H9 (cell line): ENCODE data around the gene SIRT6. TPM values are rescaled to one million over a fixed set of nuclear protein-coding genes. Genes with fewer than 3 reads are reported as not detected.

ENCODE experiments used
- DNase-seq: peaks from one replicate; pipeline ENCODE4 v3.0.0-alpha.2; 2017
- H2AFZ ChIP-seq: one replicate; pipeline ENCODE4 v1.6.1; 2013; ENCODE audit warnings: mild to moderate bottlenecking, low read length, control low read depth, moderate library complexity
- H2AK5ac ChIP-seq: 2 replicates; pipeline ENCODE4 v1.6.1; 2013; ENCODE audit warnings: low read length, control low read depth, mixed read lengths; ENCODE audit not compliant: insufficient read length
- H2BK120ac ChIP-seq: one replicate; pipeline ENCODE4 v1.6.1; 2013; ENCODE audit warnings: low read depth, mild to moderate bottlenecking, low read length, control low read depth, inconsistent platforms; ENCODE audit not compliant: poor library complexity, severe bottlenecking
- H2BK12ac ChIP-seq: 2 replicates; pipeline ENCODE4 v1.6.1; 2013; ENCODE audit warnings: low read length, control low read depth, mixed read lengths, low read depth; ENCODE audit not compliant: insufficient read length
- H2BK15ac ChIP-seq: 2 replicates; pipeline ENCODE4 v1.6.1; 2013; ENCODE audit warnings: low read depth, low read length, control low read depth
- H2BK20ac ChIP-seq: one replicate; pipeline ENCODE4 v1.6.1; 2013; ENCODE audit warnings: low read depth, mild to moderate bottlenecking, low read length, control low read depth, inconsistent platforms; ENCODE audit not compliant: poor library complexity, severe bottlenecking
- H2BK5ac ChIP-seq: 2 replicates; pipeline ENCODE4 v1.6.1; 2013; ENCODE audit warnings: low read length, control low read depth, mixed read lengths; ENCODE audit not compliant: insufficient read length
- H3K14ac ChIP-seq: 2 replicates; pipeline ENCODE4 v1.6.1; 2013; ENCODE audit warnings: low read length, control low read depth; ENCODE audit not compliant: insufficient read depth
- H3K18ac ChIP-seq: 2 replicates; pipeline ENCODE4 v1.6.1; 2013; ENCODE audit warnings: low read depth, mild to moderate bottlenecking, mixed read lengths, low read length, control low read depth; ENCODE audit not compliant: insufficient read length
- H3K23ac ChIP-seq: 2 replicates; pipeline ENCODE4 v1.6.1; 2013; ENCODE audit warnings: low read length, control low read depth, mixed read lengths, low read depth; ENCODE audit not compliant: insufficient read length
- H3K23me2 ChIP-seq: 2 replicates; pipeline ENCODE4 v1.6.1; 2013; ENCODE audit warnings: low read depth, mild to moderate bottlenecking, mixed read lengths, low read length, control low read depth; ENCODE audit not compliant: insufficient read length, poor library complexity, severe bottlenecking
- H3K27ac ChIP-seq: 2 replicates; pipeline ENCODE4 v1.5.1; 2013; ENCODE audit warnings: low read length, control low read depth, mixed read lengths, low read depth; ENCODE audit not compliant: insufficient read length
- H3K27me3 ChIP-seq: 2 replicates; pipeline ENCODE4 v1.6.1; 2013; ENCODE audit warnings: low read length, control low read depth, inconsistent platforms; ENCODE audit not compliant: insufficient read depth
- H3K4ac ChIP-seq: 2 replicates; pipeline ENCODE4 v1.6.1; 2013; ENCODE audit warnings: low read depth, mild to moderate bottlenecking, control low read depth, inconsistent platforms, low read length, moderate library complexity
- H3K4me1 ChIP-seq: 2 replicates; pipeline ENCODE4 v1.6.1; 2013; ENCODE audit warnings: low read length, control low read depth, inconsistent platforms; ENCODE audit not compliant: insufficient read depth
- H3K4me2 ChIP-seq: 2 replicates; pipeline ENCODE4 v1.6.1; 2013; ENCODE audit warnings: low read length, control low read depth, mixed read lengths; ENCODE audit not compliant: insufficient read length, insufficient read depth
- H3K56ac ChIP-seq: 2 replicates; pipeline ENCODE4 v1.6.1; 2013; ENCODE audit warnings: low read depth, mild to moderate bottlenecking, mixed read lengths, low read length, control low read depth; ENCODE audit not compliant: insufficient read length
- H3K79me1 ChIP-seq: 2 replicates; pipeline ENCODE4 v1.6.1; 2013; ENCODE audit warnings: low read depth, mild to moderate bottlenecking, moderate library complexity, low read length, control low read depth, inconsistent platforms; ENCODE audit not compliant: insufficient read depth, poor library complexity, severe bottlenecking
- H3K79me2 ChIP-seq: 2 replicates; pipeline ENCODE4 v1.6.1; 2013; ENCODE audit warnings: low read length, control low read depth, inconsistent platforms; ENCODE audit not compliant: insufficient read depth
- H3K9ac ChIP-seq: 2 replicates; pipeline ENCODE4 v1.6.1; 2013; ENCODE audit warnings: low read length, control low read depth, mixed read lengths; ENCODE audit not compliant: insufficient read length; ENCODE audit errors: extremely low read depth
- H3K9me3 ChIP-seq: one replicate; pipeline ENCODE4 v1.6.1; 2013; ENCODE audit warnings: low read depth, low read length, inconsistent platforms; ENCODE audit not compliant: control insufficient read depth
- H3T11ph ChIP-seq: one replicate; pipeline ENCODE4 v1.6.1; 2013; ENCODE audit warnings: mild to moderate bottlenecking, low read length, control low read depth, inconsistent platforms
- H4K20me1 ChIP-seq: one replicate; pipeline ENCODE4 v1.6.1; 2013; ENCODE audit not compliant: control insufficient read depth, insufficient read length, insufficient read depth
- H4K5ac ChIP-seq: 2 replicates; pipeline ENCODE4 v1.6.1; 2013; ENCODE audit warnings: low read depth, mild to moderate bottlenecking, mixed read lengths, low read length, control low read depth; ENCODE audit not compliant: insufficient read length
- H4K8ac ChIP-seq: replicated peaks from 2 replicates; pipeline ENCODE4 v1.6.1; 2013; ENCODE audit warnings: low read length, control low read depth, mixed read lengths, low read depth; ENCODE audit not compliant: insufficient read length
- H4K91ac ChIP-seq: 2 replicates; pipeline ENCODE4 v1.6.1; 2013; ENCODE audit warnings: low read depth, mild to moderate bottlenecking, moderate library complexity, mixed read lengths, low read length, control low read depth; ENCODE audit not compliant: insufficient read length
- H3K27ac Mint-ChIP-seq, 3 experiments: 2 replicates in 2 of 3; 3 replicates in 1 of 3; pipeline ENCODE4 v1.8.0; 2020 to 2021; ENCODE audit warnings: mixed read lengths in 3 of 3, mild to moderate bottlenecking in 1 of 3, moderate library complexity in 1 of 3
- H3K27me3 Mint-ChIP-seq: 2 replicates; pipeline ENCODE4 v1.8.0; 2021; ENCODE audit warnings: low read depth, mild to moderate bottlenecking, moderate library complexity, mixed read lengths
- H3K36me3 Mint-ChIP-seq, 3 experiments: 2 replicates in 2 of 3; 3 replicates in 1 of 3; pipeline ENCODE4 v1.8.0; 2020 to 2021; ENCODE audit warnings: low read depth in 3 of 3, mixed read lengths in 3 of 3; ENCODE audit not compliant: insufficient read depth in 1 of 3
- H3K4me1 Mint-ChIP-seq, 2 experiments: 2 replicates each; pipeline ENCODE4 v1.8.0; 2020; ENCODE audit warnings: mixed read lengths in 2 of 2
- H3K4me3 Mint-ChIP-seq, 2 experiments: 2 replicates in 1 of 2; 3 replicates in 1 of 2; pipeline ENCODE4 v1.8.0; 2020 to 2021; ENCODE audit warnings: mild to moderate bottlenecking in 2 of 2, mixed read lengths in 2 of 2, moderate library complexity in 1 of 2
- H3K9me3 Mint-ChIP-seq, 2 experiments: 2 replicates in 1 of 2; 3 replicates in 1 of 2; pipeline ENCODE4 v1.8.0; 2020; ENCODE audit warnings: mild to moderate bottlenecking in 2 of 2, mixed read lengths in 2 of 2, moderate library complexity in 1 of 2
- CTCF ChIP-seq: fragments of 200-600 bp; sonication (generic); conservative IDR thresholded peaks from 3 replicates; pipeline ENCODE4 v1.8.0; 2021; ENCODE audit warnings: antibody characterized with exemption, mild to moderate bottlenecking
- WGBS: extraction: QIAGEN DNeasy Blood & Tissue Kit; methylation state at CpG from one replicate; pipeline ENCODE4 v1.1.7; 2013; ENCODE audit warnings: missing lambda C conversion rate, low lambda C conversion rate, mixed read lengths; ENCODE audit not compliant: insufficient read length; ENCODE audit errors: extremely low coverage; 5-methylcytosine and 5-hydroxymethylcytosine counted together
- total RNA-seq: library from RNA; stranded (reverse); gene quantifications from 2 replicates; pipeline ENCODE4 v1.2.1, GENCODE V29; 2021

The SIRT6 gene
- total RNA-seq, 1 experiment from 2014 or later, result 24.9 TPM

- Histone ChIP-seq H3K14ac (no peak overlapping the region), H3T11ph (no peak overlapping the region), H3K9me3 (no peaks in the 10 kb centered on the region), H3K9ac (no peak overlapping the region), H3K56ac (no peak overlapping the region), H2BK120ac (no peak overlapping the region), H2BK20ac (no peak overlapping the region), H4K20me1 (no peaks in the 10 kb centered on the region), H3K27ac (no peak overlapping the region), H2BK5ac (no peak overlapping the region), H4K5ac (no peak overlapping the region), H3K4me2 (no peak overlapping the region), H3K18ac (no peak overlapping the region), H2AK5ac (no peak overlapping the region), H4K91ac (no peak overlapping the region), H3K27me3 (peaks cover 3% of the 10 kb centered on the region; the same call in 1 of the 2 replicates), H2BK15ac (no peak overlapping the region), H3K23ac (no peak overlapping the region), H3K79me1 (no peaks in the 10 kb centered on the region), H2BK12ac (no peak overlapping the region), H3K4ac (no peak overlapping the region), H2AFZ (no peak overlapping the region), H3K23me2 (no peaks in the 10 kb centered on the region), H3K4me1 (no peaks in the 10 kb centered on the region), H4K8ac (no peak overlapping the region), H3K79me2 (no peaks in the 10 kb centered on the region)
- no peaks in the 10 kb centered on the region; a peak in 3 of 7 replicates for H3K36me3 Mint-ChIP-seq
- peaks cover 8 to 9% of the 10 kb centered on the region in 2 experiments; a peak in 3 of 5 replicates for H3K9me3 Mint-ChIP-seq
- H3K4me1 Mint-ChIP-seq, result peaks cover 10 to 23% of the 10 kb centered on the region in 2 experiments
- peak; percentile 63 for DNase-seq
- no peak for TF ChIP-seq CTCF
- no CpG with 5 or more reads among the region's 70 CpGs for WGBS
- peaks cover 82% of the 10 kb centered on the region for H3K27me3 Mint-ChIP-seq
- no peak overlapping the region for H3K27ac Mint-ChIP-seq
- H3K4me3 Mint-ChIP-seq, result peak overlapping the region; percentile 57 to 80
These were observed 15.5 kb upstream of the SIRT6 start for GRCh38 chr19:4197625-4198466.
